Stimulated activated CD4-positive, alpha-beta T cell treated with anti-CD3 and anti-CD28 coated beads, TNF-alpha, amount 100 ng/mL, for 4 hours (primary cell): Measurements from ENCODE around the gene CDX2.
"Not testable (repeated sequence)": the region's sequence is repeated elsewhere in the genome, so short reads cannot be mapped to it uniquely, and the experiment has no call there.

Source experiments
- DNase-seq, 3 experiments: peaks; one replicate each; pipeline ENCODE4 v3.0.0-alpha.2; 2020; ENCODE audit warnings: low read depth in 3 of 3

CDX2 gene, protein sequence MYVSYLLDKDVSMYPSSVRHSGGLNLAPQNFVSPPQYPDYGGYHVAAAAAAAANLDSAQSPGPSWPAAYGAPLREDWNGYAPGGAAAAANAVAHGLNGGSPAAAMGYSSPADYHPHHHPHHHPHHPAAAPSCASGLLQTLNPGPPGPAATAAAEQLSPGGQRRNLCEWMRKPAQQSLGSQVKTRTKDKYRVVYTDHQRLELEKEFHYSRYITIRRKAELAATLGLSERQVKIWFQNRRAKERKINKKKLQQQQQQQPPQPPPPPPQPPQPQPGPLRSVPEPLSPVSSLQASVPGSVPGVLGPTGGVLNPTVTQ

DNA sequence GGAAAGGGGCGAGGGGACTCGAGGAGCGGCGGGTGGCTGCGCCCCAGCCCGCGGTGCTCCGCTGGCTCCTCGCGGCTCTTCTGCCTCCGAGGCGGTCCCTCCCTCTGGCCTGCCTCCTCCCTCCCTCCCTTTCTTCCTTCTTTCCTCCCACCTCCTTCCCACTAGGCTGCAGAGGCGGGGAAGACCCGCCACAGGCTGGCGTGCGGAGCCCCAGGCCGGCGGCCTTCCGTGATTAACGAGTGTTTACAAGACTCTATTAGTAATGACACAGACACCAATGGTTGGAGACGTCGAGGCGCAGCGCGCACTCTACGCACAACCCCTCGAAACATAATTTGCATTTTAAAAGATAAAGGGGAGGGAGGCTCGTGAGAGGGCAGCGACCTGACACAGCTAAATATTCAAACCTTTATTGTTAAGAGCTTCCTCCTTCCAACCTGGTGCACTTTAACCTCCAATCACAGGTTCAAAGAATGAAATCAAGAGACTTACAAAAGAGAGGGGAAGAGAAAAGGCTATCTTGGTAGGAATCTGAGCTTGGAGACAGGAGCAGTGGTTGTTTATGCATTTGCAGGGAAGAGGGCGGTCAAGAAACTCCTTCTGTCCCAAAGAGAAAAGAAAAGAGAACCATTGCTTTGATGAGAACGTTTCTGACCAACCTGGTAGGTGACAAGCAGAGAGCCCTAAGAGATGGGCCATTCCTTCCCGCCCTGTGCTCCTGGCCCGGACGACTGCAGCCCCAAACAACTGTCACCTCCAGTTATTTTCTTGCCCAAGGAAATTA is at the start of gene CDX2:
TSS of gene CDX2 (minus strand) at position 234 of the 784 bp plus-strand sequence. CDS start 309 bp downstream, outside the sequence.
- no peak for DNase-seq

DNA sequence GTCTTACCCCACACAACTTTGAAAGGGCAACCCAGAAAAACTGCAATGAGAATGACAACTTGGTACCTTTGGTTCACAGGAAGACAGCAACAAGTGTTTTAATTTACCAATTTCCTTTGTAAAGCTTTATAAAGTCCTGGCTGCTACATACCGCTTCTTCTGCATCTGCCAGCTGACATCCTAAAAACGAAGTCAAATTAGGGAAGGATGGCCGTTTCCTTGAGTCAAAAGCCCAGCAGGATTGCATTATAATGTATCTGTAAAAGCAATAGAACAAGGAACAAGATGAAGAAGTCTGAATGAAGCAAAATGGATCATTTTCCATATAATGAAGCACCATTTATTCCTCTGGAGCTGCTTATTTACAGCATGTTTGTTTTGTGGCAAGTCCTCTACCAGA is 45.2 kb upstream of the CDX2 start:
- no peak for DNase-seq

DNA sequence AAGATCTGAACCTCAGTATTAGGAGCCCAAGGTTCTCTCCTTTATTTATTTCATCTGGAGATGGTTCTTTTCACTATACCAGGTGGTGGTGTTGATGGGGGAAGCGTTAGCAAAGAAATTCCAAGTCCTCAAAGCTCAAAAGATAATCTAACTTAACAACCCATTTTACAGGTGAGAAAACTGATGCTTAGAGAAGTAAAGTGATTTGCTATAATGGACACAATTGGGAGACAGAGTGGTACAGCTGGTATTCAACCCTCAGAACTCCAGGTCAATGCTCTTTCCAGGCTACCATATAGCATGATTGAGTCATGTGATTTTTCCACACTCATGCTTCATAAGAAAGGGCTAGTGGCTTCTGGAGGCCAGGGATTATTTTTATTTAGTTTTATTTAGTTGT is 44.4 kb upstream of the CDX2 start:
- no peak for DNase-seq

DNA sequence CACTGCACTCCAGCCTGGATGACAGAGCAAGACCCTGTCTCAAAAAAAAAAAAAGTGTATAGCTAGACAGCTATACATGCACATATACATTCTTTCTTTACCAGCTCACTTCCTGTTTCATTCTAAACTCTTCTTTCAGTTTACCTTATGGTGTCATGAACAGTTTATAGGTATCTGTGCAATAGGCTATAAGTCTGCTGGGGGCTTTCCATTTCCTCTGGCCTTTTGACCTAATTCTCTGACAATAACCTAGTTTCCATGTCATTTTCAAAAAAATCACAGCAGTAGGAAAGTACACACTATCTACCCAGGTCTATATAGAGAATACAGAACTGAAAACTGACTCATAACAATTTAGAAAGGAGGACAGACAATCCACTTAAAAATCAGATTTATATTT is 43.8 kb upstream of the CDX2 start:
- DNase-seq = no peak

DNA sequence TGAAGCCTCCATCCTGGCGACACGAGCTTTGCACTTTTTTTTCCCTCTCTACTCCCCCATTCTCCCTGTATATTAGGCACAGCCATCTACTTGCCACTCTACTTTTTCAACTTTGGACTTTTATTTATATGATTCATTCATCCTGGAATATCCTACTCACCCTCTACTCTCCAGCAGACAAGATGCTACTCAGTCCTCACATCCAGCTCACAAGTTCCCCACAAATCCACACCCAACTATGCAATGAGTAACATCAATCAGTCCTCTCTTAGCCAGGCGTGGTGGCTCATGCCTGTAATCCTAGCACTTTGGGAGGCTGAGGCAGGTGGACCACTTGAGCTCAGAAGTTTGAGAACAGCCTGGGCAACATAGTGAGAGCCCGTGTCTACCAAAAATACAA is 43.3 kb upstream of the CDX2 start:
- DNase-seq = no peak

DNA sequence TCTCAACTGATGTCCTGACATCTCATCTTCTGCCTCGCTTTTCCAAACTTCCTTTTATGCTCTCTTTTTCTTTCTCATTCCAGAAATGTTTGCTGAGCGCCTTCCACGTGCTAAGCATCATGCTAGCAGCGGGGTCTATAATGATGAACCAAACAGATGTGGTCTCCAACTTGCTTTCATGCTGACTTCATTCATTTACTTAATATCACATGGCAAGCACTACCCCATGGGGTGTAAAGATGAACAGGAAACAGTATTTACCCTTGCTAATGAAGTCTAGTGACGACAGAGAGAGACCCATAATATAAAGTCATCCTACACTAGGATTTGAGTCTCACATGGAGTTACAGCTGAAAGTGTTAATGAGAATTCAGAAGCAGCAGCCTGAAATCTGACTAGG is 40.9 kb upstream of the CDX2 start:
- no peak for DNase-seq

DNA sequence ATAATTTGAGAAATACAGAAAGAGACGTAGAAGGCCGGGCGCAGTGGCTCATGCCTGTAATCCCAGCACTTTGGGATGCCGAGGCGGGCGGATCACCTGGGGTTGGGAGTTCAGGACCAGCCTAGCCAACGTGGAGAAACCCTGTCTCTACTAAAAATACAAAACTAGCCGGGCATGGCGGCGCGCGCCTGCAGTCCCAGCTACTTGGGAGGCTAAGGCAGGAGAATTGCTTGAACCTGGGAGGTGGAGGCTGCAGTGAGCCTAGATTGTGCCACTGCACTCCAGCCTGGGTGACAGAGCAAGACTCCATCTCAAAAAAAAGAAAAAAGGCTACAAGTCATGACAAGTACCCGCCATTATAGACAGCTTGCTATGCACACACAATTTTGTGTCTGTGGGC is 35.9 kb upstream of the CDX2 start:
- not testable (repeated sequence) for DNase-seq

DNA sequence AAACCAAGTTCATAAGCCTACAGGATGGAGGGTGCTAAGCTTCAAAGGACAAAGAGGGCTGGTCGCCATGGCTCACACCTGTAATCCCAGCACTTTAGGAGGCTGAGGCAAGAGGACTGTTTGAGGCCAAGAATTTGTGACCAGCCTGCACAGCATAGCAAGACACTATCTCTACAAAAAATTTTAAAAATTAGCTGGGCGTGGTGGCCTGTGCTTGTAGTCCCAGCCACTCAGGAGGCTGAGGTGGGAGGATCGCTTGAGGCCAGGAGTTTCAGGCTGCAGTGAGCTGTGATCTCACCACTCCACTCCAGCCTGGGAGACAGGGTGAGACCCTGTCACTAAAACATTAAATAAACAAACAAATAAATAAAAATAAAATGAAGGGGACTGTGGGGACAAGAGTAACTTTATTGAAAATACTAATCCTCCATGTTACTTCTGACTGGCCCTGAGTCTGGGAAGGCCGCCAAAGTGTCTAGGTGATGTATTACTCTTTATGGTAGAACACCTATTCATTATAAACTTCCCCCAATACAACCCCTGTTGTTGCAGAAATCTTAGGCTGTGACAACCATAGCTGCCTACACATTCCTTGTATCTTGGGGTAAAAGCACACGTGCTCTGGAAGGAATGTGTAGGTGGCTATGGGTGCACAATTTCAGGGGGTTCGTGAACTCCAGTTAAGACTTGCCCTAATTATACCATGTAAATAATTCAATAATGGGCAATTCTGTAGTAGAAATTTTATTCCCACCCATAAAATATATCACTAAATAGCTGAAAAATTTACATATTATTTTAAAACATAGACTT is 34.0 kb upstream of the CDX2 start:
- no peak for DNase-seq

DNA sequence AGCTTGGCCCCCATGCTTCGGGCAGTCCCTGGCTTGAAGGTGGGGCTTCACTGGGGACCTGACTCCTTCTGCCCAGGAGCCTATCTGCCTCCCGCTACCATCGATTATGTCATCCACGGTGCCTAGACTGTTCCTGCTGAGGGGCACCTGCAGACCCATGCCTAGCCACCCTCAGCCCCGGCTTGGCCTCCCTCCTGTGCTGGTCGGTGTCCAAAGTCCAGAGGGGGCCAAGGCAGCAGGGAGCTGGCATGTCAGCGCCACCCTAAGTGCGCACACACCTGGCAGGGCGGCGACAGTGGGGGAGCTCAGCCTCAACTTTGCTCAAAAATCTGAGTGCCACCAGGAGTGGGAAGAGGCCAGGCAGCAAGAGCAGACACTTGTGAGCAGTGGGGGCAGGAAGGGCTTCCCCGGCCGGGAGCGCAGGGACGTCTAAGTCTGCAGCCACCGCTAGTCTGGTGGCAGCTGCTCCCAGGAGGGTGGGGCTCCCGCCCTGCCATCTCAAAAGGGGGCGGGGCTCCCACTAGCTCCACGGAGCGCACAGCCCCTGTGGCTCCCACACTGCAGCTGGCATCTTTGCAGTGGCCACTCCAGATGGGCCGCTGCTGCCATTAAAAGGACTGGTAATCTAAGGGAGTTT is 32.8 kb upstream of the CDX2 start:
- DNase-seq = no peak

DNA sequence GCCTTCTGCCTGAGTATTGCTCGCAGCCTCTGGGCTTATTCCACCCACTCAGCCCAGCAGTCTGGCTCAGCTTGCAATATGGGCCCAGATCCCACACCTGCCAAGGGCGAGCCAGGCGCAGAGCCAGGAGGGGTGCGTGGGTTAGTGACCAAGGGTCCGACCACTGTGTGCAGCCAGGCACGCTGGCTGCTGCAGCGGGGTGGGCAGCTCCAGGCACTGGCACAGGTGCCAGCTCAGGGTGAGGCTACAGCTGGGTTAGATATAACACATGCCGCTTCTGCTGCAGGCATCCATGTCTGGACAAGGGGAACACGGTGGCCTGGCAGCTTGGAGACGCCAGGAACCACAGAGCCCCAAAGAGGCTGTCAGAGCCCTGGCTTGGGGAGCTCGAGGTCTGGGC is 31.9 kb upstream of the CDX2 start:
- no peak for DNase-seq

DNA sequence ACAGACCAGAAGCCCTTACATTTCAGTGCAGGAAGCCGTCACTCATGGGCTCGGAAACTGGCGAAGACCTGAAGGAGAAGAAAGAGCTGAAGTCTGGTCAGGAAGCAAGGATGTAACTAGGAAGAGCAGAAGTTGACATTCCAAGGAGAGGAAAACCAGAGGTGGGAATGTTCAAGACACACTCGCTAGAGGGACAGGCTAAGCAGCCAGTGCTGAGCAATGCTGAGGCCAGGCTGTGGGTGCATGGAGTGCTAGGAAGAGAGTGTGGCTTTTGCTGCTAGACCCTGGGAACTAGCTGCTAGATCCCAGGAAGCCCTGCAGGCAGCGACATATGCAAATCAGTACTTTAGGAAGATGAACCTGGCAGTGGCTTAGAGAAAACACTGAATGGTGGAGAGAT is 31.5 kb upstream of the CDX2 start:
- no peak for DNase-seq

DNA sequence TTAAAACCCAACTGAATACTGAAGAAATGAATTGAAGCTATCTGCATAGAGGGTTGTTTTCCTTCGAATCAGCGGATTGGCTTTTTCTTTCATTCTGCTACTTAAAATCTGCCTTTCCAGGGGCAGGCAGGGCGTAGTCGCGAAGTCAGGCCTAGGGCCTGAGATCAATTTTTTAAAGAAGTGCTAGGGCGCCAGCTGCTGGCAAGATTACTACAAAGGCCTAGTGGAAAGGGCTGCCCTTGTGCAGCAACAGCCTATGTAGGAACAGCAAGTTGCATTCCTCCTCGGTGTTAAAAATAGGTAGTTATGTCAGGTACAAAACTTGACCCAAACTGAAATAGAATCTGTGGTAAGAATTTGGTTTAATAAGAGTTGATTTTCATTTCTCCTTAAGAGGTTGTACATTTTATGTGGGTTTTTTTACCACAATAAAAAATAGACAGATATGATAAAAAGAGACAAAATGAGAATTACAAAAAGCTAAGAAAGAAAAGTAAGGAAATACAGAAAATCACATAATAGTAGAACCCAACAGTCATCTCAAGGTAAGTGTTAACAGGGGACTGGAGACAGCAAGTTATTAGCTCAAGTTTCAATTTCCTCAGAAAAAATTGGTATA is 28.9 kb upstream of the CDX2 start:
- DNase-seq = peak in 1 of 3 experiments; percentile 3

DNA sequence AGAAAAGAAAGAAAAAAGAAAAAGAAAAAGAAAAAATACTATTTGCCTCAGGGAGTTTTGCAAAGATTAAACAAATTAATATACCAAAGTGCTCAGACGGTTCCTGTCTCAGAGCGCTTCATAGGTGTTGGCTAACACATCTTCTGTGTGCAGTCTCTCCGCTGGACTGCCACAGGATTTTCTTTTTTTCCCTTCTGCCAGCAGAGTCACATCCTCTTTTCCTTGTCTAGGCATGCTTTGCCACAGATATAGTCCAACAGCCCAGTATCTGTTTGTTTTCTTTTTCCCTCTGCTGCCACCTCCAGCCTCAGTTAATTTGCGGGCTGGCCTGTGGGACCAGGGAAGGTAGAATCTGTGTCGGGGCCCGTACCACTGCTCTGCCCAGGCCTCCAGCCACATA is 22.8 kb upstream of the CDX2 start:
- DNase-seq = no peak

DNA sequence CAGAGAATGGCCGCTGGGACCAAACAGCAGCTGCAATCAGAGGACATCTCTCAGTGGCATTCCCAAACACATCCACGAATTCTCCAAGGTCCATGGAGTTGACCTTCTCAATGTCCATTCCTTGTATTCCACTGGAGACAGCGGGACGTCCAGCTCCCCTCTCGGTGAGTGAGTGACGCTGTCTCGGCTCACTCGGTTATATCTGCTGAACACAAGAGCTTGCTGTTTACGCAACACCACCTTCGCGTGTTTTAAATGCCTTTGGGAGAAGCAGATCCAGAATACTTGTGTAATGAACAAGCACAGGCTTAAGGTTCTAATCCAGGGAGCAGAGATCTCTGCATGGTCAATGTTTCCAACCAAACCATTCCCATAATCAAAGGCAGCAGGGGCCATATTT is 19.4 kb upstream of the CDX2 start, which contains the start of gene URAD:
TSS of gene URAD (minus strand) at position 174 of the 400 bp plus-strand sequence. CDS start at position 118, 56 bp downstream.
- DNase-seq = no peak

DNA sequence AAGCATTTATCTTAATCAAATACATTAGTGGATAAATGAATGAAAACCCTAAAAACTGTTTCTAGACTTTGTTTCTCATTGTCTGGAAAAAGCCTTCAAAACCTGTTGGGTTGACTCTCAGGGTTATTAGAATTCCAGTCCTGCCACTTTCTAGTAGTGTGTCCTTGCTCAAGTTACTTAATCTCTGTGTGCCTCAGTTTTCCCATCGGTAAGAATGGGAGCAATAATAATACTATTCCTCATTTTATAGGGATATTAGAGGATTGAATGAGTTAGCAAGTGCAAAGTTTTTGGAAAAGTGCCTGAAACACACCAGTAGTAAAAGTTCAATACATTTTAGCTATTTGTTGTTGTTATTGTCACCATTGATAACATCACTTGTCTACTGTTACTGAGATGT is 16.5 kb upstream of the CDX2 start:
- no peak for DNase-seq

DNA sequence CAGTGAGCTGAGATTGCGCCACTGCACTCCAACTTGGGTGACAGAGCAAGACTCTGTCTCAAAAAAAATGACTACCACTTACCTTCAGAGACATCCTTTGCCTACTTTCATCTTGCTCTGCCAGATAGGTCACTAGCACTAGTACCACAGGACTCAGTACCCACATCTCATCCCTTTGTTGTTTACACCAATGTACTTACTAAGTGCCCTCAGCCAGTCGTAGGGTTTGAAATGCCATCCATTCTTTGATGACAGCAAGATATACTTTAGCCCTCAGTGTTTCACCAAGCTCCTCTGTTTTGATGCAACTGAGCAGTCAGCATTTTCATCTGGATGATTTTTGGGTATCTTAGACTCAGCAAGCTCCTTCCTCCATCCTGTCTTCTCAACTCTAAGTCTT is 13.2 kb upstream of the CDX2 start:
- no peak for DNase-seq

DNA sequence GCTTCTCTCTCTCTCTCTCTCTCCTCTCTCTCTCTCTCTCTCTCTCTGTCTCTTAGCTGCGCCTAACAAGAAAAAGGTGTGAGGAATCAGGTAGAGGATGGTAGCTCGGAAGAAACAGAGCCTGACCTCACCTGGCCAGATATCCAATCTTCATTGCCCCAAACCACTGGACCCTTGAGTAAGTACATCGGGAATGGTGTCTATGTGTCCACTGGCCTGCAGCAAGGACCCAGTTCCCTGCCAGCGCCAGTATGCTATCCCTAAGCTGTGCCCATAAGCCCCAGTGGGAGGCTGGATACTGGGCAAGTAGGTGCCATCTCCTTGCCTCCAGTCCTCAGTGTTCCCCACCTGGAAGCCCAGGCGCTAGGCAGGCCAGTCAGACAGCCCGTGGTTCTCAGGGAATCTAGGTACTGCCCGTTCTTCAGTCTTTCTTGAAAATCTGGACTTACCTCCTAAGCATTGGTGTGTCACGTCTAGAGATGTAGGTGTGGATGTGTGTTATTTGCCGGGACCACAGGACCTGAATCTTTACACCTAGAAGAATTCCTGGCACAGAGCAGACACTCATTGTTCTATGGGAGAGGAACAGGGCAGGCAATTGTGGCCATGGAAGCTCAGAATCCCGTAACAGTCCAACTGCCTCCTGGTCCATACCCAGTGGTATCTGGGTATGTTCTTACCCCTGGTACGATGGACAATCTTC is 12.0 kb upstream of the CDX2 start:
- DNase-seq = no peak

DNA sequence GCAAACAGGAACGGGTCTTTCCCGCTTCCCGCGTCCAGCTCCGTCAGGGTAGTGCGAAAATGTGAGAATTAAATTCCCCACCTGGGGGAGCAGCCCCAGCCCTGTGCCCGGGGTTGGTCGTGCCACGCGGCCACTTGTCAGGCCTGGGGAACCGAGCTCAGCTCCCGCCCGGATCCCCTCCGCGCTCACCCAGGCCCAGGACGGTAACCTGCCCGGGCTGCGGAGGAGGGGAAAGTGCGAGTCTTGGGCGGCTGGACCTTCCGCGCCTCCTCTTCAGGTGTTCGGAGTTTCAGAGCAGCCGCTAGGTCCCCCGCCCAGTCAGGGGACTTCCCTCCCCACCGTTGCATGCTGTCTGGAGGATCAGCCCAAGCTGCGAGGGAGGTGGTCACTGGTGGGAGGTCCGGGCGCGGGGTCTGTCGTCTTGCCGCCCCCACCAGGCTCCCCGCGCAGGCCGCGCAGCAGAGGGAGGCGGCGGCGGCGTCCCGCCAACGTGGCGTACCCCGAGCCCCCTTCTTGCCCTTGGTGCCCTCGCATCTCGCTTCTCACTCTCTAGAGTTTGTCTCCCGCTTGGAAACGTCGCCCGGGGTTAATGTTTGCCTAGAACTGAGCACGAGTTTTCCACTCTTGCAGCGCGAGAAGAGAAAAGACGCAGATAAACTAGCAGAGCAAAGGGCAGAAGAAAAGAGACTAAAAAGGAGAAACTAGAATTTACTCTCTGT is 11.3 kb upstream of the CDX2 start:
- DNase-seq = no peak

DNA sequence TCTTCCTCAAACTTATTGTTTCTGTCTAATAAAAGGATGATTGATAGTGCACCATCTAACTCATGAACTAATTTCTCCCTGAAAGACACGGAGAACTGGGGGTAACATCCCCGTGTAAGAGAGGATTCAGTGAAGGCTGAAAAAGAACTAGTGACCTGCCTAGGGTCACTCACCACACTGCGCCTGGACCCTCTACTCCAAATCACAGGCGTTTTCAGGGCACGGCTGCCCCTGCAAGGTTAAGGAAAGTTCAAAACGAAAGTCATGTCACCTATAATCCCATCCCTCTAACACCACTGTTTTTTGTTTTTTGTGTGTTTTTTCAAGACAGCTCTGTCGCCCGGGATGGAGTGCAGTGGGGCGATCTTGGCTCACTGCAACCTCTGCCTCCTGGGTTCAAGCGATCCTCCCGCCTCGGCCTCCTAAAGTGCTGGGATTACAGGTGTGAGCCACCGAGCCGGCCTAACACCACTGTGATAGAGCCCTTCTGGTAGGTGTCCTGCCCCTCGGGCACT is 10.7 kb upstream of the CDX2 start:
- DNase-seq = no peak
